A172 (cell line): ENCODE measurements around the gene PRKAR1B. TPM values are rescaled to one million over a fixed set of nuclear protein-coding genes. Genes with fewer than 3 reads are reported as not detected.
A peak's percentile ranks its signal among the peaks of the same experiment; 100 is the strongest.

Experiments
- DNase-seq: peaks from one replicate; pipeline ENCODE4 v3.0.0-alpha.2; 2015; ENCODE audit warnings: low spot score
- total RNA-seq: library from RNA; depleted of rRNA; stranded (reverse); fragments of >200 nt; shearing (Covaris generic); gene quantifications from 2 replicates; pipeline ENCODE4 v1.2.3, GENCODE V29; 2014

The PRKAR1B gene
- total RNA-seq, 1 experiment from 2014 or later: 31.3 TPM

GRCh38 chr7:603152-603951 is 123.7 kb downstream of the PRKAR1B start:
- peak; percentile 26 for DNase-seq

- no peak for DNase-seq
Observed at GRCh38 chr7:602341-603141, 124.5 kb downstream of the PRKAR1B start.

GRCh38 chr7:601595-602340 is 125.3 kb downstream of the PRKAR1B start:
- DNase-seq: peak; percentile 69

- no peak for DNase-seq
Observed at GRCh38 chr7:601036-601594, 126.0 kb downstream of the PRKAR1B start.

- no peak for DNase-seq
Observed at GRCh38 chr7:600149-601035, 126.7 kb downstream of the PRKAR1B start.

GRCh38 chr7:598899-599298 is 128.2 kb downstream of the PRKAR1B start:
- DNase-seq: no peak

- no peak for DNase-seq
Observed at GRCh38 chr7:597348-598178, 129.5 kb downstream of the PRKAR1B start.

GRCh38 chr7:596819-597182 is 130.3 kb downstream of the PRKAR1B start:
- no peak for DNase-seq

GRCh38 chr7:596071-596818 is 130.8 kb downstream of the PRKAR1B start:
- no peak for DNase-seq

- no peak for DNase-seq
Observed at GRCh38 chr7:595621-596010, 131.5 kb downstream of the PRKAR1B start.

GRCh38 chr7:594920-595620 is 132.0 kb downstream of the PRKAR1B start:
- no peak for DNase-seq

- no peak for DNase-seq
Observed at GRCh38 chr7:594212-594913, 132.7 kb downstream of the PRKAR1B start.

GRCh38 chr7:593324-594115 is 133.6 kb downstream of the PRKAR1B start:
- DNase-seq: no peak

GRCh38 chr7:591856-592628 is 135.0 kb downstream of the PRKAR1B start:
- DNase-seq: no peak

- no peak for DNase-seq
Observed at GRCh38 chr7:590731-591551, 136.1 kb downstream of the PRKAR1B start.
